Measurements from ENCODE around the gene GHR. TPM values are rescaled to one million over a fixed set of nuclear protein-coding genes. Genes with fewer than 3 reads are reported as not detected.

The GHR gene
- total and polyA plus RNA-seq, 2 donors from 2014 or later = 3.7 to 6.5 TPM

DNA sequence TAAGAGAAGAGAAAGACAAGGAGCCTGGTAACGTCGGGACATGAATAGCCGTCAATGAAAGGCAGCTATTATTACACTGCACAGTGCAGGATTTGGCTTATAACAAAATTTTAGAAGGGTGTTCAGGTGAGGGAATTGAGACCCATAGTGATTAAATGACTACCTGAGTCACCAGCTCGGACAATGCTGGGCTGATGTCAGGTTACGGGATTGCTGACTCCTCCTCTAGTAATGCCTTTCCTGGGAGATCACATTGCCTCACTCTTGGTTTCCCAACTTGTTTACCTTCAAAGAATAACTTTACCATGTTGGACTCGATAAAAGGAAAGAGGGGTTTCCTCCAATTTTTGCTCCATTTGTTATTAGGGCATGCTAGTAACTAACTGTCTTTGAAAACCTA lies 132.6 kb downstream of the GHR start:
- H3K36me3 ChIP-seq (ENCODE audit: control insufficient read depth in 2 of 3, insufficient read depth in 3 of 3, low read length in 3 of 3) = no peaks in the 10 kb centered on the region
- no peaks in the 10 kb centered on the region for H3K9me3 ChIP-seq (ENCODE audit: control insufficient read depth in 2 of 3, insufficient read depth in 1 of 3, low read length in 3 of 3)
- H3K4me1 ChIP-seq (ENCODE audit: control insufficient read depth in 2 of 3, insufficient read depth in 2 of 3, low read depth in 1 of 3, low read length in 3 of 3) = no peaks in the 10 kb centered on the region
- no peak overlapping the region for H3K9ac ChIP-seq (ENCODE audit: low read length in 3 of 3)
- DNase-seq (no peak), FAIRE-seq (no peak)
- TF ChIP-seq, protein P1, sequence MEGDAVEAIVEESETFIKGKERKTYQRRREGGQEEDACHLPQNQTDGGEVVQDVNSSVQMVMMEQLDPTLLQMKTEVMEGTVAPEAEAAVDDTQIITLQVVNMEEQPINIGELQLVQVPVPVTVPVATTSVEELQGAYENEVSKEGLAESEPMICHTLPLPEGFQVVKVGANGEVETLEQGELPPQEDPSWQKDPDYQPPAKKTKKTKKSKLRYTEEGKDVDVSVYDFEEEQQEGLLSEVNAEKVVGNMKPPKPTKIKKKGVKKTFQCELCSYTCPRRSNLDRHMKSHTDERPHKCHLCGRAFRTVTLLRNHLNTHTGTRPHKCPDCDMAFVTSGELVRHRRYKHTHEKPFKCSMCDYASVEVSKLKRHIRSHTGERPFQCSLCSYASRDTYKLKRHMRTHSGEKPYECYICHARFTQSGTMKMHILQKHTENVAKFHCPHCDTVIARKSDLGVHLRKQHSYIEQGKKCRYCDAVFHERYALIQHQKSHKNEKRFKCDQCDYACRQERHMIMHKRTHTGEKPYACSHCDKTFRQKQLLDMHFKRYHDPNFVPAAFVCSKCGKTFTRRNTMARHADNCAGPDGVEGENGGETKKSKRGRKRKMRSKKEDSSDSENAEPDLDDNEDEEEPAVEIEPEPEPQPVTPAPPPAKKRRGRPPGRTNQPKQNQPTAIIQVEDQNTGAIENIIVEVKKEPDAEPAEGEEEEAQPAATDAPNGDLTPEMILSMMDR (IDR thresholded peaks at IDR 0.05; ENCODE audit: borderline replicate concordance, extremely low read depth, insufficient read depth) = no peak
- no peaks in the 10 kb centered on the region for H3K27me3 ChIP-seq (ENCODE audit: control insufficient read depth, insufficient read depth, low read length)
- H3K4me3 ChIP-seq (ENCODE audit: low read length in 3 of 3) = no peak overlapping the region
- intact Hi-C loops (cut with DNase I) = no loop called here
- H3K27ac ChIP-seq (ENCODE audit: low read depth in 2 of 2, low read length in 2 of 2) = no peak overlapping the region

DNA sequence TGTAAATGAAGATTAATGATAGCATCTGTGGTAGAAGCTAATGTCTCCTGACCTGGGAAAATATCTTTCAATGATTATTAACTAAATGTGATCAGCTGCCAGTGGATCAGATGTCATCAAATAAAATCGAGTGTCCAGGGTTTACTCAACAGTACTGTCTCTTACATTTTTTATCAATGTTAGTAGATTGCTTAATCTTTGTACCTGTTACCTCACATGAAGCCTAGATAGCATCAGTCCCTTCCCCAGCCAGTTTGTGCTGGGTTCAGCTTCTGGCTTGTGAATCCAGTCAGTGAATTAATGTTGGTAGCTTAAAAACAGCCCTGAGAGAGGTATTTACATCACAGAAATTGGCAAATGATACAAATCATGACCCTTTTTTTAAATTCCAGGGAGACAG lies 134.4 kb downstream of the GHR start:
- Histone ChIP-seq H3K4me1 (ENCODE audit: control insufficient read depth in 2 of 3, insufficient read depth in 2 of 3, low read depth in 1 of 3, low read length in 3 of 3) (no peaks in the 10 kb centered on the region), H3K9ac (ENCODE audit: low read length in 3 of 3) (no peak overlapping the region), H3K36me3 (ENCODE audit: control insufficient read depth in 2 of 3, insufficient read depth in 3 of 3, low read length in 3 of 3) (no peaks in the 10 kb centered on the region), H3K27me3 (ENCODE audit: control insufficient read depth, insufficient read depth, low read length) (no peaks in the 10 kb centered on the region), H3K4me3 (ENCODE audit: low read length in 3 of 3) (no peak overlapping the region), H3K9me3 (ENCODE audit: control insufficient read depth in 2 of 3, insufficient read depth in 1 of 3, low read length in 3 of 3) (no peaks in the 10 kb centered on the region), H3K27ac (ENCODE audit: low read depth in 2 of 2, low read length in 2 of 2) (no peak overlapping the region)
- no peak for DNase-seq
- no peak for FAIRE-seq
- TF ChIP-seq, protein P1 (IDR thresholded peaks at IDR 0.05; ENCODE audit: borderline replicate concordance, extremely low read depth, insufficient read depth) = no peak
- intact Hi-C loops (cut with DNase I) = no loop called here

- Histone ChIP-seq H3K4me1 (ENCODE audit: control insufficient read depth in 2 of 3, insufficient read depth in 2 of 3, low read depth in 1 of 3, low read length in 3 of 3) (peaks cover 0 to 7% (median 4%) of the 10 kb centered on the region in 3 donors), H3K27me3 (ENCODE audit: control insufficient read depth, insufficient read depth, low read length) (no peaks in the 10 kb centered on the region), H3K36me3 (ENCODE audit: control insufficient read depth in 2 of 3, insufficient read depth in 3 of 3, low read length in 3 of 3) (no peaks in the 10 kb centered on the region), H3K4me3 (ENCODE audit: low read length in 3 of 3) (no peak overlapping the region), H3K9ac (ENCODE audit: low read length in 3 of 3) (no peak overlapping the region), H3K27ac (ENCODE audit: low read depth in 2 of 2, low read length in 2 of 2) (no peak overlapping the region), H3K9me3 (ENCODE audit: control insufficient read depth in 2 of 3, insufficient read depth in 1 of 3, low read length in 3 of 3) (no peaks in the 10 kb centered on the region)
- FAIRE-seq (no peak), DNase-seq (no peak)
- TF ChIP-seq, protein P1 (IDR thresholded peaks at IDR 0.05; ENCODE audit: borderline replicate concordance, extremely low read depth, insufficient read depth) = no peak
- intact Hi-C loops (cut with DNase I) = no loop called here
Measured at GRCh38 chr5:42561656-42562055, 138.4 kb downstream of the GHR start.

DNA sequence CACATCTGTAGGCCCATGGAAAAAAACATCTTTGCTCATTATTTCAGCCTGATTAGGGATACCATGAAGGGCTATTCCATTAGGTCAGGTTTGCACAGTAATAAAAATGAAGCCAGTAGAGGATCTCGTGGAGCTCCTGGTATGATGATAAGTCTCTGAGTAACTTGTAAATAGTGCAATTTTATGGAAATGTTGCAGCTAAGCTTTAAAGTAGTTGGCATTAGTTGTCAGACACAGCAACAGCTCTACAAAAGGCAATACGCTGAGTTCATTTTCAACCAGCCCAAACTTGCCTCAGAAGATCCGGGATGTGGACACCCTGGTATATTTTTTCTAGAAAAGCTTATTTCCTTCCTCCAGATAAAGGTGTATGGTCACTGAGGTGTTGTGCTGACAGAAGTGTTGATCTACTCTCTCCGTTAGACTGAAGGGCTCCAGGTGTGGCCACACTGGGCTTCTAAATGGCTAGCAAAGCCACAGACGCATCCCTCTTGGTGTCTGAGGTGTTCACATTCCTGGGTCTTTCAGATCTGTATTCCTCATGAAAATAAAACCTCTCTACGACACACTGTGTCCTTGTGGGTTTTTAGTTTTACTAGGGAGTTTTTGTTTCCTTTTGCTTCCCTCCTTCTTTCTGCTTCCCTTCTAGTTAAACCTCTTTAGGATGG lies 141.6 kb downstream of the GHR start:
- Histone ChIP-seq H3K4me3 (ENCODE audit: low read length in 3 of 3) (no peak overlapping the region), H3K9me3 (ENCODE audit: control insufficient read depth in 2 of 3, insufficient read depth in 1 of 3, low read length in 3 of 3) (no peaks in the 10 kb centered on the region), H3K27ac (ENCODE audit: low read depth in 2 of 2, low read length in 2 of 2) (no peak overlapping the region), H3K4me1 (ENCODE audit: control insufficient read depth in 2 of 3, insufficient read depth in 2 of 3, low read depth in 1 of 3, low read length in 3 of 3) (peaks cover 0 to 7% (median 7%) of the 10 kb centered on the region in 3 donors), H3K27me3 (ENCODE audit: control insufficient read depth, insufficient read depth, low read length) (no peaks in the 10 kb centered on the region), H3K36me3 (ENCODE audit: control insufficient read depth in 2 of 3, insufficient read depth in 3 of 3, low read length in 3 of 3) (no peaks in the 10 kb centered on the region), H3K9ac (ENCODE audit: low read length in 3 of 3) (no peak overlapping the region)
- intact Hi-C loops (cut with DNase I) = no loop called here
- DNase-seq (no peak), FAIRE-seq (no peak)
- TF ChIP-seq, protein P1 (IDR thresholded peaks at IDR 0.05; ENCODE audit: borderline replicate concordance, extremely low read depth, insufficient read depth) = no peak
